Small intestine (tissue), 7 donors: ENCODE results near the gene KIF5A. TPM values are rescaled to one million over a fixed set of nuclear protein-coding genes. Genes with fewer than 3 reads are reported as not detected.
"Not testable (repeated sequence)": the region's sequence is repeated elsewhere in the genome, so short reads cannot be mapped to it uniquely, and the experiment has no call there.

Experiments
- DNase-seq, 2 donors: peaks; one replicate each; pipeline versions ENCODE4 v3.0.0 to v3.0.0-alpha.2; 2013
- FAIRE-seq: peaks from 2 replicates; lab custom pipeline; 2012; peaks lifted over from hg19 to GRCh38; lab: Jason Lieb, UNC
- H3K27ac ChIP-seq, 3 donors: one replicate each; pipeline ENCODE4 v1.5.1; 2013; ENCODE audit warnings: low read length in 2 of 3, mild to moderate bottlenecking in 2 of 3, control low read depth in 1 of 3, inconsistent platforms in 1 of 3, low read depth in 1 of 3, moderate library complexity in 1 of 3
- H3K27me3 ChIP-seq, 3 donors: one replicate each; pipeline ENCODE4 v1.6.1; 2013; ENCODE audit warnings: low read length in 3 of 3, inconsistent platforms in 1 of 3; ENCODE audit not compliant: control insufficient read depth in 3 of 3, insufficient read depth in 3 of 3
- H3K36me3 ChIP-seq, 3 donors: one replicate each; pipeline ENCODE4 v1.6.1; 2013; ENCODE audit warnings: low read length in 3 of 3, inconsistent platforms in 1 of 3, low read depth in 1 of 3, mild to moderate bottlenecking in 1 of 3, moderate library complexity in 1 of 3; ENCODE audit not compliant: control insufficient read depth in 3 of 3, insufficient read depth in 2 of 3
- H3K4me1 ChIP-seq, 3 donors: one replicate each; pipeline ENCODE4 v1.6.1; 2013; ENCODE audit warnings: low read length in 2 of 3, inconsistent platforms in 1 of 3, low read depth in 1 of 3, mild to moderate bottlenecking in 1 of 3, moderate library complexity in 1 of 3; ENCODE audit not compliant: control insufficient read depth in 3 of 3, insufficient read depth in 2 of 3
- H3K4me3 ChIP-seq, 3 donors: one replicate each; pipeline ENCODE4 v1.5.1; 2013; ENCODE audit warnings: low read length in 3 of 3, control low read depth in 1 of 3, inconsistent platforms in 1 of 3, low read depth in 1 of 3, mild to moderate bottlenecking in 1 of 3, moderate library complexity in 1 of 3
- H3K9me3 ChIP-seq, 2 donors: one replicate each; pipeline ENCODE4 v1.6.1; 2013; ENCODE audit warnings: low read depth in 1 of 2, low read length in 1 of 2; ENCODE audit not compliant: control insufficient read depth in 2 of 2, insufficient read depth in 1 of 2
- WGBS, 3 donors: extraction: QIAGEN DNeasy Blood & Tissue Kit; methylation state at CpG; one replicate each; pipeline ENCODE4 v1.1.7; 2013; 5-methylcytosine and 5-hydroxymethylcytosine counted together
- polyA plus RNA-seq, 4 donors: library from polyadenylated mRNA; stranded (reverse) in 3 of 4; unstranded in 1 of 4; fragments of 200-250 nt in 3 of 4; fragments of 120-200 nt in 1 of 4; gene quantifications; one replicate each; pipeline versions ENCODE4 v1.2.1 to v1.2.3, GENCODE V29; 2013
- donor health status: healthy with polysubstance abuse.
- donor health status: control.
- donor health status: control.
- donor health status: Bipolar disorder and iron deficiency.
- donor health status: healthy.

Gene KIF5A
- polyA plus RNA-seq, 4 donors: 0.27 to 8.4 (median 0.83) TPM; not detected in 1

DNA sequence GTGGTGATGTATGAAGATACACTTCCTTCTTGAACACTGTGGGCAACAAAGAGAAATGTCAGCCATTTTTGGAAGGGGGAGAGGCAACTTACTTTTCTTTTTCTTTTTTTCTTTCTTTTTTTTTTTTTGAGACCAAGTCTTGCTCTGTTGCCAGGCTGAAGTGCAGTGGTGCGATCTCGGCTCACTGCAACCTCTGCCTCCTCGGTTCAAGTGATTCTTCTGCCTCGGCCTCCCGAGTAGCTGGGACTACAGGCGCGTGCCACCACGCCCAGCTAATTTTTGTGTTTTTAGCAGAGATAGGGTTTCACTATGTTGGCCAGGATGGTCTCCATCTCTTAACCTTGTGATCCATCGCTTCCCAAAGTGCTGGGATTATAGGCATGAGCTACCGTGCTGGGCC lies 32.1 kb upstream of the KIF5A start:
- WGBS, 3 donors: 88 to 91% (median 90%) methylated on average over 10 of the region's 10 CpGs
- DNase-seq, FAIRE-seq, H3K4me3 ChIP-seq, H3K27me3 ChIP-seq, H3K9me3 ChIP-seq, H3K27ac ChIP-seq: not testable (repeated sequence)
- Histone ChIP-seq H3K4me1 (peaks cover 0 to 28% (median 3%) of the 10 kb centered on the region in 3 donors), H3K36me3 (peaks cover 12 to 54% (median 28%) of the 10 kb centered on the region in 3 donors)

- Histone ChIP-seq H3K4me1 (peaks cover 0 to 28% (median 3%) of the 10 kb centered on the region in 3 donors), H3K4me3 (peak overlapping the region in 2 of 3 donors; percentile 85 to 99), H3K9me3 (no peaks in the 10 kb centered on the region), H3K27ac (peak overlapping the region in 1 of 3 donors; percentile 99), H3K27me3 (no peaks in the 10 kb centered on the region), H3K36me3 (peaks cover 7 to 50% (median 28%) of the 10 kb centered on the region in 3 donors)
- DNase-seq (no peak), FAIRE-seq (no peak)
- WGBS, 3 donors: 79 to 87% (median 81%) methylated on average over 8 of the region's 8 CpGs
Measured at GRCh38 chr12:57518176-57518919, 31.5 kb upstream of the KIF5A start.

DNA sequence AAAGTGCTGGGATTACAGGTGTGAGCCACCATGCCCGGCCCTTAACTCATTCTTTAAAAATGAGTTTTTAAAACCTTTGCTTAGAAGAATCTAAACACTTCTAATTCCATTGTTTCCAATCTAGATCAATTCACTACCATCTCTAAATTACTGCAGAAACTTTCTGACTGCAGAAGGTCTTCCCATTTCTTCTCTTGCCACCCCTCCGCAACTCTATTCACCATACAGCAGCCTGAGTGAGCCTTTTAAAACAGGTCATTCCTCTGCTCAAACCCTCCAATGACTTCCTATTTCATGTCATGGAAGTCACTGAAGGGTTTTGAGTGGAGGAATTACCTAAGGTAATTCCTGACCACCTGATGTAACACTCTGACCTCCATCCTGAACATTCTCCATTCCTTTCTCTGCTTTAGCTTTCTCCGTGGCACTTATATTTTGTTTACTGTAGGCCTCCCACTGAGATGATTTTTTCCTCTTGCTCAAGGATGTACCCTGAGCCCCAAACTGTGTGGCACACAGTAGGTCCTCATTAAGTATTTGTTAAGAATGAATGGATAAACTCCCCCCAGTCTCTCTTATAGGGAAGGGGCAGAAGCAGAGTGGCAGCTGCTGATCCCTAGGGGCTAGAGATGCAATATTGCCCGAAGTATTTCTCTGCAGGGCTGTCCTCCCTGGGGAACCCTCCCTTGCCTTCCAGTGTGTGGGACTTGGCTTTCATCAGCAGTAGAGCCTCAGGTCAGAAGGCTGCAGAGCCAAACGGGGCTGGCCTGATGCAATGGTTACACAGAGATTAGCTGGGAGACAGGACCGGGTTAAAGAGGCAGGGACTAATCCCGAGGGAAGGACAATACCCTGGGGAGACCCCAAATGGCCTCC lies 30.7 kb upstream of the KIF5A start:
- Histone ChIP-seq H3K4me1 (peaks cover 1 to 33% (median 8%) of the 10 kb centered on the region in 3 donors), H3K36me3 (peaks cover 6 to 47% (median 28%) of the 10 kb centered on the region in 3 donors), H3K9me3 (no peaks in the 10 kb centered on the region), H3K27ac (peak overlapping the region; percentile 96 to 99 (median 96)), H3K27me3 (no peaks in the 10 kb centered on the region), H3K4me3 (peak overlapping the region; percentile 78 to 99 (median 85))
- peak in 1 of 2 donors; percentile 24 for DNase-seq
- no peak for FAIRE-seq
- WGBS, 3 donors: 23 to 27% (median 26%) methylated on average over 7 of the region's 7 CpGs

GRCh38 chr12:57519796-57520052 lies 30.1 kb upstream of the KIF5A start:
- Histone ChIP-seq H3K27ac (peak overlapping the region; percentile 96 to 99 (median 96)), H3K27me3 (no peaks in the 10 kb centered on the region), H3K4me1 (peaks cover 2 to 38% (median 11%) of the 10 kb centered on the region in 3 donors), H3K36me3 (peaks cover 6 to 46% (median 25%) of the 10 kb centered on the region in 3 donors), H3K4me3 (peak overlapping the region; percentile 78 to 99 (median 85)), H3K9me3 (no peaks in the 10 kb centered on the region)
- FAIRE-seq (no peak), DNase-seq (peak; percentile 38 to 66)
- 0 to 1% (median 0%) methylated on average over 8 of the region's 8 CpGs for WGBS, 3 donors

- FAIRE-seq (no peak), DNase-seq (peak; percentile 99)
- peak within 1 kb of the TSS; percentile 78 to 99 (median 85) for H3K4me3 ChIP-seq
- H3K36me3 ChIP-seq: peaks cover 6 to 46% (median 22%) of the 10 kb centered on the region in 3 donors
- H3K9me3 ChIP-seq: no peaks in the 10 kb centered on the region
- WGBS, 3 donors: 0 to 1% (median 0%) methylated on average over 51 to 52 of the region's 52 CpGs
- peaks cover 2 to 43% (median 11%) of the 10 kb centered on the region in 3 donors for H3K4me1 ChIP-seq
- H3K27me3 ChIP-seq: no peaks in the 10 kb centered on the region
- H3K27ac ChIP-seq: peak within 1 kb of the TSS; percentile 96 to 100 (median 97)
Measured at GRCh38 chr12:57520053-57520818, 29.6 kb upstream of the KIF5A start, which contains the start of gene DDIT3. TSS of gene DDIT3 (minus strand) at chr12:57520514. CDS start at chr12:57517406, 3,108 bp downstream.

DNA sequence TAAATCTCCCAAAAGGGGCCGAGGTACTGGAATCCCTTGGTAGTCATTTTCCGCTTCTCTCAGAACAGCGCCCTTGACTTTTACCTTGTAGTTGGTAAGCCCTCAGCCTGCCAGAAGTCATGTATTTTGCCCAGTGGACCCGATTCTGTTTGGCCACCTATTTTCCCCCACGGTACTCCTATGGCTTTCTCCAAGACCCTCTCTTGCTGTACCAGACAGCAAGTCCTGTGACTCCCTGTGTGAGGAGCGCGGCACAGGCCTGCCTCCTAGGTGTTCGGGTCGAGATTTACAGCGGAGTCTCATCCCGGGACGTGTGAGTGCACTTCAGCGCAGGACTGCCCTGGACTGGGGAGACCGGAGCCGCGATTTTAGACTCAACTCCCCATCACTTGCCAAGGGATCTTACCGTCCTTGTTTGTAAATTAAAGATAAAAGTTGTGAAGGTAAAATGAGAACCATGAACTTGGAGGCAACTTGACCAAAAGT lies 28.3 kb upstream of the KIF5A start:
- DNase-seq (peak; percentile 54 to 73), FAIRE-seq (no peak)
- H3K36me3 ChIP-seq: peaks cover 11 to 50% (median 12%) of the 10 kb centered on the region in 3 donors
- H3K27ac ChIP-seq: peak overlapping the region; percentile 94 to 100 (median 97)
- H3K4me3 ChIP-seq: peak overlapping the region in 1 of 3 donors; percentile 68
- H3K27me3 ChIP-seq: no peaks in the 10 kb centered on the region
- peaks cover 2 to 46% (median 11%) of the 10 kb centered on the region in 3 donors for H3K4me1 ChIP-seq
- H3K9me3 ChIP-seq: no peaks in the 10 kb centered on the region
- 32 to 42% (median 35%) methylated on average over 17 of the region's 17 CpGs for WGBS, 3 donors

- H3K4me1 ChIP-seq: peaks cover 2 to 46% (median 11%) of the 10 kb centered on the region in 3 donors
- H3K9me3 ChIP-seq: no peaks in the 10 kb centered on the region
- no peaks in the 10 kb centered on the region for H3K27me3 ChIP-seq
Measured at GRCh38 chr12:57522011-57522886, 27.6 kb upstream of the KIF5A start, which contains the start of gene MBD6. TSS of gene MBD6 (plus strand) at chr12:57522824. CDS start at chr12:57524304, 1,480 bp downstream.

More at GRCh38 chr12:57522011-57522886, 27.6 kb upstream of the KIF5A start, which contains the start of gene MBD6:
- peak within 1 kb of the TSS; percentile 94 to 100 (median 97) for H3K27ac ChIP-seq
- WGBS, 3 donors: 0 to 2% (median 0%) methylated on average over 12 to 57 of the region's 57 CpGs
- no peak for FAIRE-seq
- DNase-seq: peak; percentile 89 to 97
- H3K36me3 ChIP-seq: peaks cover 7 to 50% (median 10%) of the 10 kb centered on the region in 3 donors
- peak within 1 kb of the TSS; percentile 74 to 87 (median 77) for H3K4me3 ChIP-seq
